Activated CD4-positive, alpha-beta T cell treated with anti-CD3 and anti-CD28 coated beads, Interleukin-2, amount 50 U/mL, for 16 hours (primary cell): Measurements from ENCODE around the gene DAAM2.

ENCODE experiments used
- DNase-seq: peaks from one replicate; pipeline ENCODE4 v3.0.0-alpha.2; 2020

Gene DAAM2

GRCh38 chr6:39936857-39937256, 144.7 kb downstream of the DAAM2 start:
- no peak for DNase-seq

DNA sequence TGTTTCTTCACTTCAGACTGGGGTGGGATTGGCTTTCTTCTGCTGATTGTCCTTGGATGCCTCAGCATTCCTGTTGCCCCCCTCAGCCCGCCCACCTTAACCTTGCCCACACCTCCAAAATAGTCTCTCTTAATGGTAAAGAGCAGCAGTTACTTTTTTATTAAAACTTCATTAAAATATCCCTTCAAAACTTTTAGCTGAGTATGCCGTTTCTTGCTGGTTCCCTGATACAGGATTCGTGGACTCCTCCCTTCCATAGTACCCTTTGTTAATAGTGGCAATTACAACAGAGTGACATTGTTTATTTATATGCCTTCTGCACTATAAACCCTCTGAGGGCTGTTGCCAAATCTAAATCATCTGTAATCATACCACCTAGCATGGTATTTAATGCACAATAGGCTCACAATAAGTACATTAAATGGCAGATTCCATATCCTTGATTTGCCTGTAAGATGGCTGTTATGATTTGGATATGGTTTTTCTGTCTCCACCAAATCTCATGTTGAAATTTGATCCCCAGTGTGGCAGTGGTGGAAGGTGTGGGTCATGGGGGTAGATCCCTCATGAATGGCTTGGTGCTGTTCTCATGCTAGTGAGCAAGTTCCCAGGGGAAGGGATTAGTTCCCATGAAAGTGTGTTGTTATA, 145.6 kb downstream of the DAAM2 start:
- DNase-seq, result no peak

GRCh38 chr6:39938773-39939654, 146.8 kb downstream of the DAAM2 start:
- DNase-seq, result no peak

- DNase-seq, result no peak
These were observed 149.0 kb downstream of the DAAM2 start for GRCh38 chr6:39941138-39941537.

GRCh38 chr6:39941820-39942219, 149.6 kb downstream of the DAAM2 start:
- DNase-seq, result no peak

DNA sequence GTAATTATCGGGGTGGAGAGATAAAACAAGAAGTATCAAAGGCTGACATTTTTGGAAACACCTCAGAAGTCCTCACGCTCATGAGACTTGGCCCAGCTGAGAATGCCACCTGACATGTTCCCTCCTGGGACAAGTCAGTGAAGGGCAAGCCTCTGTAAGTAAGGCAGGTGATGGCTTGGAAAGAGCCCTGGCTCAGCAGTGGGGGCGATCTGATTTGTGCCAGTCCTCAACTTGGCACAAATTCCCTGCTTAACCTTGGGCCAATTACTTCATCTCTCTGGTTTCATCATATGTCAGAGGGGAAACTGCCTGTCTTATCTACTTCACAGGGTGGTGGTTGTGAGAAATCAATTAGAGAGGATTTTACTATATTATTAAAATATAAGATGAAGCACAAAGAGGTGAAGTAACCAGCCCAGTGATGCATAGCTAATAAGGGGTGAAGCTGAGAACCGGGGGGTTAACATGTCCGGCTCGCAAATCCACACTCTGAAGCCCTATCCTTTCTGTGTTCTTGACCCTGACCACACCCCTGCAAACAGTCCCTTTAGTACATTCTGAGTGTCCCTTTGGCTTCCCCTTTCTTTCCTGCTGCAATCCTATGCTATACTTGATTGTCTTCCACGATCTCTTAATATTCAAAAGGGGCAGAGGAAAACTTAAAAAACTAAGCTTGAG, 150.9 kb downstream of the DAAM2 start:
- DNase-seq, result no peak

DNA sequence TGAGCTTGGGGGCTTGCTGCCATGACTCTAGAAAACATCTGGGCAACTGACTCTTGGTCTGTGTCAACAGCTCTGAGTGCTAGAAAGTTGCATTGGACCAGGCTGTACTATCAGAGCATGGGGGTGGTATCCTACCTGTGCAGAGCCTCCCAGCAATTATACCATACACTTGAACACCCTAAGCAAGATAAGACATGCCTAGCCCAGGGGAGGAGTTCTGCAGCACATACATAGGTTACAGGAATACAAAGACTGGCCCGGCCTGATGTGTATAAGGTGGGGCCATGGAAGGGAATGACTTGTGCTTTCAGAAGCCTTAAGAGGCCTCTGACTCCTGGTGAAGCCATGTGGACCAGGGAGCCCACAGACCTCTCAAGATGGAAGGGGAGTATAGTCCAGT, 153.4 kb downstream of the DAAM2 start:
- no peak for DNase-seq

GRCh38 chr6:39947611-39948068, 155.5 kb downstream of the DAAM2 start:
- no peak for DNase-seq

DNA sequence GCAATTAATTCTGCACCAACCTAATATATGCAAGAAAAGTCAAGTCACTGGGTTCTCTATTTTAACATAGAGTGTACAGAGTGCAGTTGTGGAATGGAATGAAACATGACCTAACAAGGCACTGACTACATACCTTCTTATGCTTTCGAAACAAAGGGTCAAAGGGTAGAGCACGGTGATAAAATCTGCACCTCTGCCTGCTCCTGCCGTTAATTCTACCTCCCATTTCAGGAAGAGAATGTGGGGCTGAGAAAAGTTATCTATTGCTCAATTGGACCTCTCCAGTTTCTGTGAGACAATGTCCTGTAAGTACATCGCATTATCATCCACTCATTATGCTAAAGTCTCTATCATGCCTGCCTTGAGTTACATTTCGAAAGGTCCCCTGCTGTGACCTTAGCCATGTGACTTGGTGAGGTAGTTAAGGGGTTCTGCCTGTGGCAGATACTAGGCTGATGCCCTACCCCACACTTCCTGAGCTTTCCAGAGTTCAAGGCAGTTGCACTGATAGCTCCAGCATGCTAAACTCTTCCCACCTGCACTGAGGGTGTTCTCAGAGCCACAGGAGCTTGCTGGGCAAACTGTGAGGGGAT, 156.1 kb downstream of the DAAM2 start:
- no peak for DNase-seq

DNA sequence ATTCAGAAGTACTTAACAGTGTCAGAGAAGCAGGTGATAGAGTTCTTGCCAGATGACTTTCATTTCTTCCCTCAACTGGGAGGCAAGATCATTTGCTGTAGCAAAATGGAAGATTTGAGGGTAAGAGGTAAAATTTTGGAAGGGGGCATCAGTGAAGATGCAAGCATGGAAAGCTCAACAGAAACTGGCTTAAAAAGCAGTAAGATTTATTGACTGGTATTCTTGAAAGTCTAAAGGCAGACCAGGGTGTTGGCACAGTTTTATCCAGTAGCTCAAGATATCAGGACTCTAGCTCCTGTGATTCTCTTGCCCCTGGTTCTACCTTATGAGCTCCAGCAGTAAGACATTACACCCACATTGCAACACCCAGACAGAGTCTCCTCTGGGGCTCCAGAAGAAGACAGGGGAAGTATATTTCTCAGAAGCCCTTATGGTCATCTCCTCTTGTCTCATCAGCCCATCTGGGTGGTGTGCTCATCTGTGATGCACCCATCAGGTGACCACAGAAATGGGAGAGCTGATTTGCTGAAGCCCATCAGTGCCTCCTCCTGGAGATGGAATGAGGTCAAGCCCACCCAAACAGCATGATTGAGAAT, 158.0 kb downstream of the DAAM2 start:
- DNase-seq, result no peak

GRCh38 chr6:39951191-39951590, 159.0 kb downstream of the DAAM2 start:
- no peak for DNase-seq

GRCh38 chr6:39951716-39952115, 159.5 kb downstream of the DAAM2 start:
- DNase-seq, result no peak

GRCh38 chr6:39952167-39952566, 160.0 kb downstream of the DAAM2 start:
- DNase-seq, result no peak

- no peak for DNase-seq
These were observed 161.0 kb downstream of the DAAM2 start for GRCh38 chr6:39953076-39953618.
